ENCODE data around the gene DENR. TPM values are rescaled to one million over a fixed set of nuclear protein-coding genes. Genes with fewer than 3 reads are reported as not detected.
"Not testable (repeated sequence)": the region's sequence is repeated elsewhere in the genome, so short reads cannot be mapped to it uniquely, and the experiment has no call there.

DENR gene
- total and polyA plus RNA-seq, 12 donors, result 13.3 to 52.6 (median 29.7) TPM

DNA sequence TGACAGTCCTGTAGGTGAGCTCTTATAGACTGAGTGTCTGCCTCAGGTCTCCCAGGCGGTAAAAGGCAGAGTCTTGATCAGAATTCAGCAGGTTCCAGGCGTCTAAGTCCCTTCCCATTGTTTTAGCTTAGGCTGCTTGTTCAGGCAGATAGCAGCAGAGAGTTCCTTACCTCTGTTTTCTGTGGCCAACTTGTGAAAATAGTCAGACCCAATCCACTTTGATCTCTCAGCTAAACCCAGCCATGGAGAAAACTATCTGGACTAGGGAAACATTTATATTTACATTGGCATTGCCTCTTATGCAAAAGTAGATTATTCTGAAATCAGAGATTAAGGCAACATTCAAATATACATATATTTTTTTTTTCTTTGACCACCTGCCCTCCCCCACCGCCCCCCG, 43.2 kb downstream of the DENR start:
- no peaks in the 10 kb centered on the region for H3K36me3 ChIP-seq (replicated peaks in 1 of 2)
- peaks cover 0 to 3% of the 10 kb centered on the region in 2 donors for H3K4me1 ChIP-seq (replicated peaks in 1 of 2)
- H3K4me3 ChIP-seq, result no peak overlapping the region
- no peaks in the 10 kb centered on the region for H3K9me3 ChIP-seq (replicated peaks in 1 of 3)
- WGBS, 4 donors, result 80 to 90% (median 88%) methylated on average over 2 to 4 of the region's 4 CpGs
- TF ChIP-seq, protein P1, sequence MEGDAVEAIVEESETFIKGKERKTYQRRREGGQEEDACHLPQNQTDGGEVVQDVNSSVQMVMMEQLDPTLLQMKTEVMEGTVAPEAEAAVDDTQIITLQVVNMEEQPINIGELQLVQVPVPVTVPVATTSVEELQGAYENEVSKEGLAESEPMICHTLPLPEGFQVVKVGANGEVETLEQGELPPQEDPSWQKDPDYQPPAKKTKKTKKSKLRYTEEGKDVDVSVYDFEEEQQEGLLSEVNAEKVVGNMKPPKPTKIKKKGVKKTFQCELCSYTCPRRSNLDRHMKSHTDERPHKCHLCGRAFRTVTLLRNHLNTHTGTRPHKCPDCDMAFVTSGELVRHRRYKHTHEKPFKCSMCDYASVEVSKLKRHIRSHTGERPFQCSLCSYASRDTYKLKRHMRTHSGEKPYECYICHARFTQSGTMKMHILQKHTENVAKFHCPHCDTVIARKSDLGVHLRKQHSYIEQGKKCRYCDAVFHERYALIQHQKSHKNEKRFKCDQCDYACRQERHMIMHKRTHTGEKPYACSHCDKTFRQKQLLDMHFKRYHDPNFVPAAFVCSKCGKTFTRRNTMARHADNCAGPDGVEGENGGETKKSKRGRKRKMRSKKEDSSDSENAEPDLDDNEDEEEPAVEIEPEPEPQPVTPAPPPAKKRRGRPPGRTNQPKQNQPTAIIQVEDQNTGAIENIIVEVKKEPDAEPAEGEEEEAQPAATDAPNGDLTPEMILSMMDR (IDR thresholded peaks at IDR 0.05), result no peak
- TF ChIP-seq POLR2A (IDR thresholded peaks at IDR 0.05), result no peak
- intact Hi-C loops (cut with DNase I), result loop anchor here (10.0 kb wide), 2 partner anchors 59 to 149 kb away; no protein-coding TSS in a partner anchor
- DNase-seq, result no peak
- no peaks in the 10 kb centered on the region for H3K27me3 ChIP-seq
- no peak overlapping the region for H3K27ac ChIP-seq

GRCh38 chr12:122799641-122800243, 47.1 kb downstream of the DENR start:
- intact Hi-C loops (cut with DNase I), result loop anchor here (10.0 kb wide), 2 partner anchors 55 to 145 kb away; no protein-coding TSS in a partner anchor
- Histone ChIP-seq H3K4me3 (no peak overlapping the region), H3K4me1 (replicated peaks in 1 of 2) (peaks cover 7 to 14% of the 10 kb centered on the region in 2 donors), H3K9me3 (replicated peaks in 1 of 3) (no peaks in the 10 kb centered on the region), H3K27me3 (no peaks in the 10 kb centered on the region), H3K36me3 (replicated peaks in 1 of 2) (no peaks in the 10 kb centered on the region), H3K27ac (no peak overlapping the region)
- TF ChIP-seq, protein P1 (IDR thresholded peaks at IDR 0.05), result no peak
- TF ChIP-seq POLR2A (IDR thresholded peaks at IDR 0.05), result no peak
- DNase-seq, result no peak
- 85 to 92% (median 87%) methylated on average over 10 to 13 of the region's 13 CpGs for WGBS, 4 donors

GRCh38 chr12:122803937-122804336, 51.3 kb downstream of the DENR start:
- no peak for DNase-seq
- no peak for TF ChIP-seq POLR2A (IDR thresholded peaks at IDR 0.05)
- TF ChIP-seq, protein P1 (IDR thresholded peaks at IDR 0.05), result no peak
- Histone ChIP-seq H3K27ac (no peak overlapping the region), H3K27me3 (no peaks in the 10 kb centered on the region), H3K4me1 (replicated peaks in 1 of 2) (peaks cover 7 to 14% of the 10 kb centered on the region in 2 donors), H3K9me3 (replicated peaks in 1 of 3) (no peaks in the 10 kb centered on the region), H3K36me3 (replicated peaks in 1 of 2) (no peaks in the 10 kb centered on the region), H3K4me3 (no peak overlapping the region)
- 52 to 61% (median 59%) methylated on average over 7 of the region's 7 CpGs for WGBS, 4 donors
- intact Hi-C loops (cut with DNase I), result no loop called here

GRCh38 chr12:122804957-122805356, 52.3 kb downstream of the DENR start:
- DNase-seq; H3K27me3 ChIP-seq; intact Hi-C loops (cut with DNase I); H3K4me3 ChIP-seq; H3K9me3 ChIP-seq (replicated peaks in 1 of 3); H3K36me3 ChIP-seq (replicated peaks in 1 of 2); H3K27ac ChIP-seq: not testable (repeated sequence)
- 77 to 85% (median 82%) methylated on average over 9 of the region's 9 CpGs for WGBS, 4 donors
- peaks cover 7 to 14% of the 10 kb centered on the region in 2 donors for H3K4me1 ChIP-seq (replicated peaks in 1 of 2)

- Histone ChIP-seq H3K4me3 (no peak overlapping the region), H3K9me3 (replicated peaks in 1 of 3) (no peaks in the 10 kb centered on the region), H3K36me3 (replicated peaks in 1 of 2) (no peaks in the 10 kb centered on the region), H3K27me3 (no peaks in the 10 kb centered on the region), H3K4me1 (replicated peaks in 1 of 2) (peaks cover 7 to 14% of the 10 kb centered on the region in 2 donors), H3K27ac (no peak overlapping the region)
- intact Hi-C loops (cut with DNase I), result no loop called here
- no peak for TF ChIP-seq POLR2A (IDR thresholded peaks at IDR 0.05)
- TF ChIP-seq, protein P1 (IDR thresholded peaks at IDR 0.05), result no peak
- DNase-seq, result no peak
- WGBS, 4 donors, result 86 to 100% (median 95%) methylated on average over 1 of the region's 1 CpG
Measured at GRCh38 chr12:122807651-122808050, 55.0 kb downstream of the DENR start.

Measured in adrenal gland (tissue), 12 donors.